Transverse colon (tissue), 3 donors: Measurements from ENCODE around the gene PPIC.

Experiments used
- CTCF ChIP-seq, 5 experiments: fragments of 200-600 bp in 3 of 5; fragments of 450-650 bp in 2 of 5; sonication (generic) in 3 of 5; IDR thresholded peaks; 1 replicate in 2 of 5; 2 replicates in 3 of 5; pipeline ENCODE4 v1.5.1; 2016 to 2017; ENCODE audit warnings: antibody characterized with exemption in 5 of 5, inconsistent platforms in 3 of 5, mild to moderate bottlenecking in 2 of 5, moderate library complexity in 1 of 5
- EP300 ChIP-seq: sonication (generic); formaldehyde crosslinking; IDR thresholded peaks from one replicate; pipeline ENCODE4 v1.6.1; 2017; ENCODE audit warnings: antibody characterized with exemption, low read depth

GRCh38 chr5:123036391-123037103, at the start of gene PPIC:
- TF ChIP-seq CTCF (IDR thresholded peaks at IDR 0.05) (no peak), EP300 (peak; percentile 0)
